GM18508 (cell line): ENCODE data around the gene KCNC4.

Experiments used
- ATAC-seq: cut with Tn5 transposase; IDR thresholded peaks from one replicate; pipeline ENCODE4 v1.9.1; 2021; ENCODE audit warnings: moderate number of reproducible peaks; ENCODE audit not compliant: insufficient read depth, unreplicated experiment

The KCNC4 gene

DNA sequence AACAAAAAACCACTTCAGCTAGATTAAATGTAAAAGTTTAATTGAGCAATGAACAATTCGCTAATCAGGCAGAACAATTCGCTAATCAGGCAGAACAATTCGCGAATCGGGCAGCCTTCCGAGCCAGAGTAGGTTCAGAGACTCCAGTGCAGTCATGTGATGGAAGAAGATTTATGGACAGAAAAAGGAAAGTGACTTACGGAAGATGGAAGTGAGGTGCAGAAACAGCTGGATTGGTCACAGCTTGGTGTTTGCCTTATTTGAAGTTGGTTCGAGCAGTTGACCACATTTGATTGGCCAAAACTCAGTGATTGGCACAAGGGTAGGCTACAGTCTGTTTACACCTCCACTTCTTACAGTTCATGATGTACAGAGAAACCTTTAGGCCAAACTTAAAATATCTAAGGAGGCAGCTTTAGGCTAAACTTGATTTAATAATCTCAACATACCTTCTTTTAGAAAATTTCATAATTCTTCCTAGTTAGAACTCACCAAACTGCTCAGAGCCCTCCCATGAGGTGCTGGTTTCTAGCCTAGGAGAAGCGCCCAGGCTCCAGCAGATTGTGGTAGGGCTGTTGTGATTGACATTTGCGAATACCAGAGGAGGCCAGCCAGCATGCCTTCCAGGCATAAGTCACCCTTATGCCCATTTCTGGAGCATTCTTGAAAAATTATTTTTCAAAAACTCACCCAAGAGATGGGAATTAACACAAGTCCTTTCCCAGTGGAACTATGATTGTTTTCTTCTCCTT is 22.8 kb upstream of the KCNC4 start:
- no peak for ATAC-seq

DNA sequence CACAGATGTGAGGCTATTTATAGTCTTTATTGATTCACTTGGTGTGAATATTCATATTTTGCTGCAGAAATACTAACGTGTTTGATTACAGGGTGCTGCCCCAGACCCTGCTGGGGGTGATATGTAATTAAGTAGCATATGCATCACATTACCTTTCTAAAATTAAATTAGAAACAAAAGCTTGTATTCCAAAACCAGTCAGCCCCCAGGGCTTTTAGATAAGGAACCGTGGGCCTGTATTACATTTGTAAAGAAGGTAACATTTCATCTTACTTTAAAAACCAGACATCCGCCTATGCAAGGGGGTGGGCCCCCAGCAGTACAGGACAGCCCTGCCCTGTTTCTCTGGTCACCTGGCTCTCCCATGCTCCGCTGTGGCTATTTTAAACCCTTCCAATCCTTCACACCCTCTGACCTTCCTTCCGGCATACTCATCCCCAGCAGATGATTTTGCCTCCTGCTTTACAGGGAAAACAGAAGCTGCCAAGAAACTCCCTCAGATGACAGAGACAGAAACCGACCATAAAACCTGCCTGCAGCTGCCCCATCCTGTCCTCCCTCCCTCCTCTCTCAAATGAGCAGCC is 22.0 kb upstream of the KCNC4 start:
- ATAC-seq = no peak

DNA sequence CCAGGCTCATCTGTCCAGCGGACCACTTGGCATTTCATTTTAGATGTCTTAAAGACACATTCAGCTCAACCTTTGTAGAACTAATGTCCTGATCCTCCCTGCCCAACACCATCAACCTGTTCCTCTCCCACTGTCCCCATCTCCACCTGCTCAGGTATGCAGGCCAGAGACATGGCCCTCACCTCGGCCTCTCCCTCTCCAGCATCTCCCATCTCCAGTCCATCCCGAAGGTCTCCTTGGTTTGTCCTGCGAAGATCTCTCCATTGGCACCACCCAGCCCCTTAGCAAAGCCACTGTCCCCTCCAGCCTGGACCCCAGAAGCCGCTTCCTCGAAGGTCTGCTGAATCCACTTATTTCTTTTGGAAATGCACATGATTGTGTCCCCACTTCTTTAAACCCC is 20.9 kb upstream of the KCNC4 start:
- no peak for ATAC-seq

DNA sequence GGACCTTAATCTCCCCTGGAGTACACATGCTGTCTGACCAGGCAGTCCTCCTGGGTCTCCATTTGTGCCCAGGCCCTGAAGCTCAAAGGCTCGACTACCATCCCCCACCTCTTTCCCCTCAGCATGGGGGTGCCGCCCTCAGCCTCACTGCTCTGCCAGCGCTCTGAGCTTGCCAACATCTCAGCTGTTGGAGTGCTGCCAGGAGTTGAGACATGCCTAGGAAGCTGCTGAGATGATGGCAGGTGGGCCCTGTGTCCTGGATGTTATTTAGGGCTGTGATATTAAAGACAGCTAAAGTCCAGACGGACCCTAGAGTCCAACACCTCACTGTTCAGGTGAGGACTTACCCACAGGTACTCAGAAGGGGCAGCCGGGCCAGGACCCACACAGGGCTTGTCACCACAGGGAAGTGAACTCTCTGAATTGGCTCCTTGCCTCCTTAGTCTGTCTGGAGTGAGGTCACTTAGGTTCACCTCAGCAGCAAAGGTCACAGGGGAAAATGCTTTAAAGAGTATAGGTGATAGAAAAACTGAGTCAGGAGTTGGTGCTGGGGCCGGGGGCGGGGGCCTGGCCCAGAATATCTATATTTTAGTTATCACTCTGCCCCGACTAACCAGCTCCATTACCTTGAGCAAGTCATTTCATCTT is 19.7 kb upstream of the KCNC4 start:
- no peak for ATAC-seq

DNA sequence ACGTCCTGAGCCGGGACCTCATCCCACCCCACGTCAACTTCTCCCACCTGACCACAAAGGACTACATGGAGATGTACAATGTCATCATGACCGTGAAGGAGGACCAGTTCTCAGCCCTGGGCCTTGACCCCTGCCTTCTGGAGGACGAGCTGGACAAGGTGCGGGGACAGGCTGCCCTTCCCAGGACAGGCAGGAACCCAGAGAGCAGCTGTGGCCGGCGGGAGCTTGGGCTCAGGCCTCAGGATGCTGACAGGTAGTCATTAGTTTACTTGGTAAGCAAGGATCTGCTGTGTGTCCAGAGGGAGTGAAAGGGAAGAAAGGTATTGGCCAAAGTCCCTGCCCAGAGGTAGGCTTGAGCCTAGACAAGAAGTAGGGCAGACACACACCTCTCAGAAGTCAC is 17.6 kb upstream of the KCNC4 start:
- ATAC-seq = no peak

DNA sequence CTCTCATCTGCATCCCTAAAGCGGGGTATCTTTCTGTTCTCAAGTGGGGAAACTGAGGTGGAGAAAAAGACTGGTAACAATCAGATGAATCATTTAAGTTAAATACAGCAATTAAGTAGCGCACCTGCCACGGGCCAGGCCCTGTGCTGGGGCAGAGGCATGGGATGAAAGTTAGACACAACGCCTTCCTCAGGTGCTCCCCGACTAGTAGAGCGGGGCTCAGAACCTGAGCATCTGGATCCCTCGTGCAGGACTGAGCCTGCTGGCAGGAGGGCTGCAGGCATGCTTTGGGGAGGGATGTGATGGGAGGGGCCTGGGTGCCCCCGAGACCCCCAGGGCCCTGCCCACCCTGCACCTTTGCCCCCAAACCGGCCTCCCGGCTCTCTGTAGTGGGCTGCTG is 14.9 kb upstream of the KCNC4 start:
- no peak for ATAC-seq

DNA sequence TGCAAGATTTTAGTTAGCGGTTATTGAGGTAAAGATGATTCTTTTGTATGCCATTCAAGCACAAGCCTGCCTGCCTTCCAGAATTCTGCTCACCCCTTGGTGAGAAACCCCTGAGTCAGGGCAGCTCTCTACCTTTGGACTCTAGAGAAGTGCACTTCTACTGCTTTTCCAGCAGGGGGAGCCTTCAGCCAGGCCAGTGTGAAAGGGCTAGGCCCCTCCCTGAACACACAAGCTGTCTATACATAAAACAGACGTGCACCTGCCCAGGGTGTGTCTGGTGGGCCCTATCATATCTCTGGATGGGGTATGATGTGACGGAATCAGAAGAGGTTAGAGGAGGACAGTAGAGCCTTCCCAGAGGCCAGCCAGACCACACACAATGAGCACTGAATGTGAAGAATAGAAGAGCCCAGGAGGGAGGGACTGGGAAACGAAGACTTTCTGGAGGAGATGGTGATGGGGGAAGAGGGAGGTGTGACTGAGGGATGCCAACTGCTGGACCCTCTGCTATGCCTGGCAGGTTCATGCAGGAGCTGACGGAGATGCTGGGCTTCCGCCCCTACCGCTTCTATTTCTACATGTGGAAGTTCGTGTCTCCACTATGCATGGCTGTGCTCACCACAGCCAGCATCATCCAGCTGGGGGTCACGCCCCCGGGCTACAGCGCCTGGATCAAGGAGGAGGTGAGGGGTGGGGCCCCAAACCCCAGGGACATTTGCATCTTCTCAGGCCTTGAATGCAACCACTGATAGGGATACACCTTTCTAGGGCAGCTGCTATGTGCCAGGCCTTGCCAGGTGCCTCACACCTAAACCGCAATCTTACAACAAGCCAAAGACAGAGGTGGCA is 13.0 kb upstream of the KCNC4 start:
- peak; percentile 63 for ATAC-seq

DNA sequence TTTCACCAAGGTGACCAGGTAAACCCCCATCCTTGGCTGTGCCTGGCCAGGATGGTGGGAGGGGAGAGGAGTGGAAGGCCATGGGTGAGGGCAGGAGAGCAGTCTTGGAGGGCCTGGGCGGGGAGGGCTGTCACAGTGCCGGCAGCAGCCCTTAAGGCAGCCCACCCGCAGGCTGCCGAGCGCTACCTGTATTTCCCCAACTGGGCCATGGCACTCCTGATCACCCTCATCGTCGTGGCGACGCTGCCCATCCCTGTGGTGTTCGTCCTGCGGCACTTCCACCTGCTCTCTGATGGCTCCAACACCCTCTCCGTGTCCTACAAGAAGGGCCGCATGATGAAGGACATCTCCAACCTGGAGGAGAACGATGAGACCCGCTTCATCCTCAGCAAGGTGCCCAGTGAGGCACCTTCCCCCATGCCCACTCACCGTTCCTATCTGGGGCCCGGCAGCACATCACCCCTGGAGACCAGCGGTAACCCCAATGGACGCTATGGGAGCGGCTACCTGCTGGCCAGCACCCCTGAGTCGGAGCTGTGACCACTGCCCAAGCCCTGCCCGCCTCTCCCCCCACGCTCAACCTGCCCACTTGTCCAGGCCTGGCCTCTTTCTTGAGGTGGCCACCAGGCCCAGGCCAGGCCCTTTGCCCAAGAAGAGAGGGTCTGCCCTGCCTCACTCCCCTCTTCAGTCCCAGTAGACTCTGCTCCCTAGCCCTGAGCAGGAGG is 12.0 kb upstream of the KCNC4 start:
- ATAC-seq = no peak

DNA sequence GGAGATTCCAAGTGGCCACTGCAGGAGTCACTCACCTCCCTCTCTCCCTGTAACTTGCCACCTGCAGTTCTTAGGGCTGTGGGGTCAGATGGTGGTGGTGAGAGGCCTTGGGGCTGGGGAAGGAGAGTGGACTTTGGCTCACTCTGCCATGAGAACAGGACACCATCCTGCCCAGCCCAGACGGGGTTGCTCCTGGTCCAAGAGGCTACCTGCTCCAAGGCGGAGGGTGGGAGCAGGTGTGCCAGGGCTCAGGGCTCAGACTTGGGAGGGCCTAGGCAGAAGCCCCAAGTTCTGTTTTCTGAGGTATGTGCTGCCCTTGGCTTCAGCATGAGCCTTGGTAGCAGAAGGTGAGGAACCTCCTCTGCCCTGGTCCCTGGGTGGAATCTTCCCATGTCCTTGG is 11.4 kb upstream of the KCNC4 start:
- no peak for ATAC-seq

DNA sequence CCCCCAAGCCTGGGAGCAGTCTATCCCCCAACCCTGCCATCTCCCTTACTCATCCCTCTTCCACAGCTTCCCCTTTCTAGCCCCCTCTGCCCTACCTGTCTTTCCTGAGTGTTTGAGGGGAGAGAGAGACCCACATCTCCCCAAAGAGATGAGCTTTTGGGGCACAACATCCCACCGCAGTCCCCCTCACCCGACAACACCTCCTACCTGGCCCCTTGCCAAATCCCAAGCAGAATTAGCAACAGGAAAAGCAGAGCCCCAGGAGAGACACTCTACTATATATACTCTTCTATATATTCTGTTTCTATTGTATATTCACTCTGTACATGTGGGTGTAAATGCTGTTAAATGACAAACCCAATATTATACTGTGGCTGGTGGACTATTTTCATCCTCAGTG is 9.9 kb upstream of the KCNC4 start:
- no peak for ATAC-seq

DNA sequence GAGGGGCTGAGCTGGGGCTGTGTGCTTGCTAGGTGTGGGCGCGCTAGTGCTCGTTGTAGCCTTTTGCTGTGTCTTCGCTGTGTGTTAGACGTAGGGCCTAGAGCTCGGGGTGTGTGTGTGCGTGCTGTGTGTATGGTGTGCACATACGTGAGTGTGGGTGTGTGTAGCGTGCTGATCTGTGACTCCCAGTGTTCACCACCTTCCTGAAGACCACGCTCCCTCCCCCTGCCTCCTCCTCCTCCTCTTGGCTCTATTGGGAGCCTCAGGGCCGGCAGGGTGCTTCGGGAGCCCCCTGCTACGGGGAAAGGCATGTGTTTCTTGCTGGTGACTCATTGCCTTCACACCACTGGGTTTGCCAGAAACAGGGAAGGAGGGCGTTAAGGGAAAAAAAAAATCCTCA is 9.4 kb upstream of the KCNC4 start:
- ATAC-seq = no peak

DNA sequence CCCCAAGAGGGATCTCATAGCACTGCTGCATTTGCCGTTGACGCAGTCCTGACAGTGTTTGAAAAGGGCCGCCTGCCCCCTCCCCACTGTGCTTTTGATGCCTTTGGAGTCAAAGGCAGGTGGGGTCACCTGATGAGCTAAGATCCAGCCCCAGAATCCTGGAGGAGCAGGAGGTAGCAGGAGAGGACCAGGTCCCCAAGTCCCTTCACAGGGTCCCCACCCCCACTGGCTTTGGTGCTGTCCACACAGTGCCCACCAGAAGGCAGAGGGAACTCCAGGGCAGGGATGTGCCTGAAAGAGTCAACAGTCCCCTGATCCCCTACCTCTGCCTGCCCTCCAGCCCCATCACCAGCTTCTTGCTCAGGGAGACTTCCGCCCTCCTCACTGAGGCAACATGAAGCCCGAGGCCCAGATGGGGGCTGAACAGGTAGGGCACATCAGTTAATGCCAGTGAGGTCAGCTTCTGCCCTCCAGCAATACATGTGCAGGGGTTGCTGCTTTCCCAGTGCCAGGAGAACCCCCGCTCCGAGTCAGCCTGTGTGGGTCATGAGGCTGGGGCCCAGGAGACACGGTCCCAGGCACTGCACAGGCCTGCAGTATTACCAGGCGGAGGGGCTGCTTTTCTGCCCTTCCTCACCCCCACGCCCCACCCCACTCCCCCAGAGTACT is 8.8 kb upstream of the KCNC4 start:
- ATAC-seq = no peak

DNA sequence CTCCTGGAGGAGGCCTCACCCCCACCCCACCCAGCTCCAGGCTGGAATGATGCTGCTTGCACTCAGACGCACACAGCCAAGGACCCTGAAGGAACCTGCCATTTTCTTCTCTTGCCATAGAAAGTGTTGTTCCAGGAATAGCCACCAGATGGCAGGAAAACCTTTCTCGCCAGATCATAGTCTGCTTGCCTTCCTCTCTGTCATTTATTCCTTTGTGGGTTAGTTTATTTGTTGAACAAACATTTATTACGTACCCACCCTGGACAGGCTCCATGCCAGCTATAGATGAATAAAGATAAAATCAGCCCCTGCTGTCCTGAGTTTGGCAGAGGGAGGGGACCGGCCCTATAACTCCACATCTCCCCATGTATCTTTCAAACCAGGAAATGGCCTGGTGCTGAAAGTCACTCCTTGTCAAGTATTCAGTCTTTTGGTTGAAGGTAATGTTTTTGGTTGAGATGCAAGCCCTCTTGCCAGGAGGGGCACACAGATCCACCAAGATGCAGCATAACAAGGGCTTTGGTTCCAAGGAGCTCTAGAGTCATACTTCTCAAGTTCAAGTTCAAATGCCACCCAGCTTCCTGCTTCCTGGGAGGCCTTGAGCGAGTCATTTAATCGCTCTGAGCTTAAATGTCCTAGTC is 7.0 kb upstream of the KCNC4 start:
- ATAC-seq = no peak

DNA sequence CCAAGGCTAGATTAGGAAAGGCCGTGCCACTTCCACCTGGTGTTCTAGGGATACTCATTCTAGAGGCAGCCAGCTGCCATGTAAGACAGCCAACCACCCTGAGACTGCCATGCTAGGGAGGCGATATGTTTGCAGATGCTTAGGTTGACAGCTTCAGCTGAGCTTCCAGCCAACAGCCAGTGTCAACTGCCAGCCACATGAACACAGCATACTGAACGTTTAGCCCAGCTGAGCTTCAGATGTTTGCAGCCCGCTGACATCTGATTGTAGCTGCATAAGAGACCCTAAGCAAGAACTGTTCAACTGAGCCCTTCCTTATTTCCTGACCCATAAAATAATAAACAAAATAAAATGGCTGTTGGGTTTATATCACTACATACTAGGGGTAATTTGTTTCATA is 5.0 kb upstream of the KCNC4 start:
- no peak for ATAC-seq

DNA sequence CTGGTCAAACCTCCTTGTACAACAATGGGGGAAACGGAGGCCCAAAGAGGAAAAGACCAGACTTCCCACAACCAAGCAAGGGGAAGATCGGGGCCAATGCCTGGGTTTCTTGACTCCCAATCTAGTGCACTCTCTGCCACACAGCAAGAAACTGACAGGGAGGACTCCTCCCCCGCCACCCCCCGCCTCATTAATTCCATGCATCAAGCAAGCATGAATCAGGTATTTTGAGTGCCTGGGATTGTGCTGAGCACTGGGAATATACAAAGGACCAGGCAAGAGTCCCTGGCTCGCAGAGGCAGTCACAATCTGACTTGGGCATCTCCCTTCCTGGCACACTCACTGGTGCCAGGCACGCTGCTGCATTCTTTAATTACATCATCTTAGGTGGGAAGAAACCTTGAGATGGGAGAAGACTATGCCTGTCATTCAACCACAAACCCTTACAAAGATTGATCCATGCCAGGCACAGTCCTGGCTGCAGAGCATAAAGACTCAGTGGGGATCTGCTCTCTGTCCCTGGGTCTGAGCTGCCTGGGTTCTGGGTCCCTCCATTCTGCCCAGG is 4.4 kb upstream of the KCNC4 start:
- ATAC-seq = no peak

DNA sequence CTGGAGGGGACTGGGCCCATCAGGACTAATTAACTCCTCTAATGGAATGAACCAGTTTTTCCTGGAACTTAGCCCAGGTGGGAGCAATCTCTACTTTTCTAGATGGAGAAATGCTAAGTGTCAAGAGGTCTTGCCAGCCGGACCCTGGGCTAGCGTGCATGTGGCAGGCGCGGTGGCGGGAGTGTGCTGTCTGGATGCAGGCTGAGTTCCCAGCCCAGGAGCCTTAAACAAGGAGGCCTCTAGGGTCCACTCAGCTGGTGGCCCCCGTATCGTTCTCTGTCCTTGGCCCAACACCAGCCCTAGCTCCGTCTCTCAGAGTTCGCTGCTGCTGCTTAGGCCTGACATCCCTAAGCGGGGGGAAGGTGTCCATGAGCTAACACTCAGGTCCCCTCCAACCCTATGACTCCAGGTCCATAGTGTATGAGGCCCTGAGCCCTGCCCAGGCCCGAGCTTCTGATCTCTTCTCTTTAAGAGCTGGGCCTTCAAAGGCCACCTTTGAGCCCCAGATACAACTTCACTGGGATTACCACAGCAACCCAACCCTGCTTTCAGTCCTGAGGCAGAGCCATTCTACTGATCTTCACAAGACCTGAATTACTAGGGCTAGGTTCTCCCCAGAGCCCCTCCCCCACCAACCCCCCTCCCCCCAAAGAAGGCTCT is 3.7 kb upstream of the KCNC4 start:
- ATAC-seq = no peak

DNA sequence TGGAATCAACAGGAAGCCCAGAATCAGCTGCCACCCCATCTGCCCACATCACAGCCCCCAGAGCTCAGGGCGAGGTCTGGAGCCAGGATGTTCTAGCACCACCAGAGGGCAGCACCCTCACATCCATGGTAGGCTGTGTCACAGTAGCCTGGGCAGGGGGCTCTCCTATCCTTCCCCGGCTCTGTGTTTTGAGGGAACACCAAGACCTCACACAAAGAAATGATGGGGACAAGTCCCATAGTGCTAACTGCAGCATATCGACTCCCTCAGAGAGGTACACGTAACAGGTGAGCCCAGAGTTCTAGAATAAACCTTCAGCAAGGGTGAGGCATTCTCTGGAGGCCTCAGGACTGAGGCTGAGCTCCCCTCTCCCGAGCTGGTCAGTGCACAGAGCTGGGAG is 2.3 kb upstream of the KCNC4 start:
- ATAC-seq = no peak

DNA sequence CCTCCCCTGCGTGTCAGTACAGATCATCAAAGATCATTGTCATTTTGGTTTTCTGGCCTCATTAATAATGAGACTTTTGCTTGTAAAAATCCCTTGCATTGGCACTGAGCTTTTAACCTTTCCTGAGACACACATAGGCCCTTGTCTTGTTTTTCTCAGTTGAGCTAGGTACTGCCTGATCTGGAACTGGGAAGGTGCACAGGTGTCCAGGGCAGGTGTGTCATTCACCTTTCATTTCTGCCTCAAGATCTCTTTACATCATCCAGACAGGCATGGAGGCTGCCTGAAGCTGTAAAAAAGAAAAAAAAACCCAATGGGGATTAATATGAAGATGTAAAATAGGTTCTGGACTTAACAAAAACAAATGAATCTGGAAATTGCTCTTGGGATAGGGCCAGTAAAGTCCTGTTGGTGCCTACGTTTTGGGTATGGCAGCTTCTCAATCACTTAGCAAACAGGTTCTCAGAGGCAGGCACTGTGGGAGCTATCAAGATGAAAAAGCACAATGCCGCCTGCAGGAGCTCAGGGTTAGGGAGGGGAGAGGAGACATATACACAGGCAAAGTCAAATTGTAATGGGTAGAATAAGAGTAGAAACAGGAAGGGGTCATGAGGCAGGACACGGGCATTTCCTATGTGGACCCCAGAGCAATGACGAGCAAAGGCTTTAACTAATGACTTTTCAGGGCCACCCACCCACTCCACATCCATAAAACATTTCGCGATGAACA is 1.0 kb upstream of the KCNC4 start:
- ATAC-seq = no peak
